Measurements from ENCODE around the gene BRICD5. TPM values are rescaled to one million over a fixed set of nuclear protein-coding genes. Genes with fewer than 3 reads are reported as not detected.

The BRICD5 gene
- total and polyA plus RNA-seq, 8 donors = 2.6 to 78.8 (median 9.7) TPM

DNA sequence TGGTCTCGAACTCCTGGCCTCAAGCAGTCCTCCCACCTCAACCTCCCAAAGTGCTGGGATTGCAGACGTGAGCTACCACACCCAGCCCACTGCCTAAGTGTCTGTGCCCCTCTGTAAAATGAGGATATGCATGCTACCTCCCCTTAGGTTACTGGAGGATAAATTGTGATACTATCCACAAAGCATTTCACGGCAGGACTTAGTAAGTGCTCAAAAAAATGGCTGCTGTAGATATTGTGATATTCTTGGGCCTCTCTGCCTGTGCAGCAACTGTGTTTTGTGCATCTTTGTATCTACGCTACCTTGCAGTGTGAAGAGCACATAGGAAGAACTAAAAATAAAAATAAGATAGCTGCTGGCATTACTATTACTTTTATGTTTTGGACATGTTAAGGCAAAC lies 12.4 kb downstream of the BRICD5 start:
- no peak for DNase-seq
- Histone ChIP-seq H3K27me3 (peaks cover 6 to 59% (median 37%) of the 10 kb centered on the region in 3 donors), H3K4me3 (no peak overlapping the region), H3K36me3 (no peaks in the 10 kb centered on the region), H3K27ac (no peak overlapping the region), H3K4me1 (peaks cover 13 to 21% (median 19%) of the 10 kb centered on the region in 4 donors), H3K9me3 (no peaks in the 10 kb centered on the region)
- intact Hi-C loops (cut with DNase I; ENCODE audit: low total_unique reads) = loop anchor here (10.0 kb wide), 1 partner anchor 297 kb away; no protein-coding TSS in a partner anchor
- TF ChIP-seq EP300 (IDR thresholded peaks at IDR 0.05) (no peak), CTCF (IDR thresholded peaks at IDR 0.05) (no peak), POLR2A (IDR thresholded peaks at IDR 0.05) (no peak), POLR2AphosphoS5 (IDR thresholded peaks at IDR 0.05) (no peak)
- 47 to 67% (median 57%) methylated on average over 4 of the region's 4 CpGs for WGBS, 5 donors

DNA sequence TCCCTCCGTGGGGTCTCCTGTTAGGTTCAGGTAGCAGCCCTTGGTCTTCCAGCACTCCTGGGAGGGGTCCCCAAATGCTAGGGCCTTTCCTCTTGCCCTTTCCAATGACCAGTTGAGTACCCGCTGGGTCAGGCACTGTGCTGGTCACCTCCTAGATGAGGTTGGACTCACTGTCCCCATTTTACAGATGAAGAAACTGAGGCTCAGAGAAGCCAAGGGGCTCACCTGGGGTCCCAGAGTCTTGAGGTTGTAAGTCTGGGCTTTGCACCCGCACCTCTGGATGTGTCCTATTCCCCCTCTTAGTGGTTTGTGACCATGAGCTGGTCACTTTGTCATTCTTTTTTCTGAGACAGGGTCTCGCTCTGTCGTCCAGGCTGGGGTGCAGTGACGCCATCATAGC lies 12.9 kb downstream of the BRICD5 start:
- Histone ChIP-seq H3K36me3 (no peaks in the 10 kb centered on the region), H3K27ac (no peak overlapping the region), H3K9me3 (no peaks in the 10 kb centered on the region), H3K27me3 (peaks cover 6 to 59% (median 37%) of the 10 kb centered on the region in 3 donors), H3K4me3 (no peak overlapping the region), H3K4me1 (peaks cover 13 to 21% (median 19%) of the 10 kb centered on the region in 4 donors)
- DNase-seq = no peak
- WGBS, 5 donors = 76 to 88% (median 83%) methylated on average over 6 of the region's 6 CpGs
- TF ChIP-seq POLR2AphosphoS5 (IDR thresholded peaks at IDR 0.05) (no peak), POLR2A (IDR thresholded peaks at IDR 0.05) (no peak), CTCF (IDR thresholded peaks at IDR 0.05) (no peak), EP300 (IDR thresholded peaks at IDR 0.05) (no peak)
- intact Hi-C loops (cut with DNase I; ENCODE audit: low total_unique reads) = loop anchor here (10.0 kb wide), 1 partner anchor 297 kb away; no protein-coding TSS in a partner anchor

GRCh38 chr16:2196981-2197511 lies 13.6 kb downstream of the BRICD5 start:
- DNase-seq = no peak
- Histone ChIP-seq H3K9me3 (no peaks in the 10 kb centered on the region), H3K27me3 (peaks cover 6 to 59% (median 37%) of the 10 kb centered on the region in 3 donors), H3K4me1 (peaks cover 13 to 21% (median 19%) of the 10 kb centered on the region in 4 donors), H3K36me3 (no peaks in the 10 kb centered on the region), H3K4me3 (peak overlapping the region; percentile 25 to 36 (median 34)), H3K27ac (no peak overlapping the region)
- 23 to 90% (median 30%) methylated on average over 2 to 32 of the region's 32 CpGs for WGBS, 5 donors
- intact Hi-C loops (cut with DNase I; ENCODE audit: low total_unique reads) = loop anchor here (10.0 kb wide), 1 partner anchor 298 kb away; no protein-coding TSS in a partner anchor
- TF ChIP-seq POLR2AphosphoS5 (IDR thresholded peaks at IDR 0.05) (no peak), EP300 (IDR thresholded peaks at IDR 0.05) (no peak), CTCF (IDR thresholded peaks at IDR 0.05) (no peak), POLR2A (IDR thresholded peaks at IDR 0.05) (no peak)

- H3K27ac ChIP-seq = no peak within 1 kb of the TSS
- peak in 1 of 2 donors; percentile 70 for DNase-seq
- intact Hi-C loops (cut with DNase I; ENCODE audit: low total_unique reads) = loop anchor here (10.0 kb wide), 1 partner anchor 298 kb away; no protein-coding TSS in a partner anchor
- H3K36me3 ChIP-seq = no peaks in the 10 kb centered on the region
- peak within 1 kb of the TSS; percentile 45 to 52 (median 48) for H3K4me3 ChIP-seq
- peaks cover 13 to 21% (median 19%) of the 10 kb centered on the region in 4 donors for H3K4me1 ChIP-seq
- H3K9me3 ChIP-seq = no peaks in the 10 kb centered on the region
- TF ChIP-seq CTCF (IDR thresholded peaks at IDR 0.05) = no peak
- no peak for TF ChIP-seq POLR2AphosphoS5 (IDR thresholded peaks at IDR 0.05)
- no peak for TF ChIP-seq POLR2A (IDR thresholded peaks at IDR 0.05)
- TF ChIP-seq EP300 (IDR thresholded peaks at IDR 0.05) = no peak
- H3K27me3 ChIP-seq = peaks cover 6 to 59% (median 37%) of the 10 kb centered on the region in 3 donors
- 0 to 1% (median 1%) methylated on average over 13 to 118 of the region's 129 CpGs for WGBS, 5 donors
These were observed 14.3 kb downstream of the BRICD5 start, which contains the start of gene CASKIN1 for GRCh38 chr16:2196162-2196980. TSS of gene CASKIN1 (minus strand) at chr16:2196605. CDS start at chr16:2196432, 173 bp downstream.
